Stimulated activated CD4-positive, alpha-beta T cell treated with anti-CD3 and anti-CD28 coated beads, Interleukin-15, amount 100 ng/mL, for 1 hour (primary cell): ENCODE results near the gene ECI2.
"Not testable (repeated sequence)": the region's sequence is repeated elsewhere in the genome, so short reads cannot be mapped to it uniquely, and the experiment has no call there.

ENCODE experiments used
- DNase-seq, 2 donors: peaks; one replicate each; pipeline ENCODE4 v3.0.0-alpha.2; 2020; ENCODE audit warnings: low read depth in 1 of 2, low spot score in 1 of 2

ECI2 gene

DNA sequence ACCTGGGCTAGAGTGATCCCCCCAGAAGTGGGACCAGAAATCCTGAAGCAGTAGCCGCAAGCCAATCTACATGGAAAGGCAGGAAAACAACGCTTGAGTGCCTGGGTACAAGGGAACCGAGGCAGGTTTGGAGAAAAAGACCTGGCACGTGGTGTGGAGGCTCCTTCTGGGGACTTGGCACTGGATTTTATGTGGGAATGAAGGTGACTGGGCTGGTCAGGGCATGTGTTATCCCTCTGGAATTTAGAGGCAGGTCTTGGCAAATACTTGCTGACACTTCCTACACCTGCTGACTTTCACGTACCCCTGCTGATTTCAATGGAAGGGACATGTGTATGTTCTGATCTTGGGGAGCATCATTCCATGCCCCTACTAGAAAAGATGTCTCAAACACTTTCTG is 31.4 kb downstream of the ECI2 start:
- DNase-seq, result no peak

DNA sequence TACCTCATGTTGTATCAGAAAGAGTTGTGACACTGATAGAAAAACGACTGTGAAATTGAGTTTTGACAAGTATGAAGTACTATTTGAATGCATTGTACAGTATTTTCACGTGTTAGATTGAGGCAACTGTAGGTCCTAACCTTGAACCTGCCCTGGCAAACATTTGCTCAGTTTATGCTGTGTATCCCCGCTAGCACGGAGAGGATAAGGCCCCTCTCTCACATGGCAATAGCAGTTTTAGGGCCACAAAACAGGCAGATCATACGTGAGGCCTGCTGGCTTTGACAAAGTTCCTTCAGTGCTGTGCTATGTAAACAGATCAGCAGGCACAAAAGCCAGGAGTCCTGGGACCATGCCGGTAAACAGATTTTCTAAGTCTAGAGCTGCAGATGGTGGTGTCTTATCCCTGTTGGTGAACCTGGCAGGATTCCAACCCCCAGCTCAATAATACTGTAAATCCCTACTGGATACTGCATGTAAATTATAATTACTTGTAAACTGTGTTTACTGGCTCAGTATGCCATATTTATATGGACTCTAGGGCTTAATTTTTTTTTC is 32.6 kb downstream of the ECI2 start:
- DNase-seq, result no peak

DNA sequence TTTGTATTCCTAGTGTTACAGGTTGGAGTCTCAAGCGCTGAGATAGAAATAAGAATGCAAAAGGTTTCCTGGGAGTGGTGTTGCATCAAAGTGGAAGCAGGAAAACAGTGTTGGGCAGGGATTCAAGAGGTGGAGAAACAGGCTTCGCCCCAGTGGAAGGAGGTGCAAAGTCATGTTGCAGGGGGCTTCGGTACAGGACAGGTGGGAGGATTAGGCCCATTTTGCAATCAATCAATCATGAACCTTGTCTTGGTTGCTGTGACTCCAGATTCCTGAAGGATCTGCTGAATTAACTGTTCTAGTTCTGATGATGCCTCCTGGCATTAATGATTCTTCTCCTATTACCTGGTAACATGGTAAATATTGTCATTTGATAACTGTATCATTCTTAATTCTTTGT is 34.1 kb downstream of the ECI2 start:
- DNase-seq, result no peak

DNA sequence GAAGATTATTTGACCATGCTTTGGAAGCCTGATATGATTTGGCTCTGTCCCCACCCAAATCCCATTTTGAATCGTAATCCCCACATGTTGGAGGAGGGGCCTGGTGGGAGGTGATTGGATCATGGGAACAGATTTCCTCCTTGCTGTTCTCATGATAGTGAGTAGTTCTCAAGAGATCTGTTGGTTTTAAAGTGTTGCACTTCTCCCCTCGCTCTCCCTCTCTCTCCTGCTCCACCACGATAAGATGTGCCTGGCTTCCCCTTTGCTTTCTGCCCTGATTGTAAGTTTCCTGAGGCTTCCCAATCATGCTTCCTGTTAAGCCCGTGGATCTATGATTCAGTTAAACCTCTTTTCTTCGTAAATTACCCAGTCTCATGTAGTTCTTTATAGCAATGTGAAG is 34.7 kb downstream of the ECI2 start:
- no peak for DNase-seq

DNA sequence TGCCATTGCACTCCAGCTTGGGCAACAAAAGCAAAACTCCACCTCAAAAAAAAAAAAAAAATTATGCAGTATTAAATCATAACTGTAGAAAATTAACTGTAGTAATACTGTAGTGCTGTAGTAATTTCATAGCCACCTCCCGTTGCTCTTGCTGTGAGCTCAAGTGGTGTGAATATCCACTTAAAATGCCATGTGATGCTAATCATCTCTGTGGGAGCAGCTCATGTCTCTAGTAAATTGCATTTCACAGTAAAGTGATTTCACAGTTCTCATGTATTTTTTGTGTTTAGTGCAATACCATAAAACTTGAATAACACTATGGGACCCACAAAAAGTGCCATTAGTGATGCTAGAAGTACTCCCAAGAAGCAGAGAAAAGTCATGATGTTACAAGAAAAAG is 42.1 kb downstream of the ECI2 start:
- no peak for DNase-seq

DNA sequence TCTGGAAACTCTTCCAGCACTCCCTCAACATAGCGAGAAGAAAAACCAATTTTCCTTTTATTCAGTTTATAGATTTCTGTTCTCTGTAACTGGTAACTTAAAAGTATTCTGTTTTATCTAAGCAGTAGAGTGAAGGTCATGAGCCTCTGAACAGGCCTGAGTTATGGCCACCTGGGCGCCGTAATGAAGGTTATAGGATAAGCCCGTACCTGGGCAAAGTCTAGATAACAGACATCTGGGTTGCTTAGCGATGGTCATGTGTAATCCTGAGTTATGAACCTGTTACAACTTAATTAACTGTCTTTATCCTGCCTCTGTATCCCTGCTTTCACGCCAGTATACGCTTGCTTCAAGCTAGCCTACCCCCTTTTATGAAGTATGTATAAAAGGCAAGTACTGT is 43.4 kb downstream of the ECI2 start:
- DNase-seq, result no peak

DNA sequence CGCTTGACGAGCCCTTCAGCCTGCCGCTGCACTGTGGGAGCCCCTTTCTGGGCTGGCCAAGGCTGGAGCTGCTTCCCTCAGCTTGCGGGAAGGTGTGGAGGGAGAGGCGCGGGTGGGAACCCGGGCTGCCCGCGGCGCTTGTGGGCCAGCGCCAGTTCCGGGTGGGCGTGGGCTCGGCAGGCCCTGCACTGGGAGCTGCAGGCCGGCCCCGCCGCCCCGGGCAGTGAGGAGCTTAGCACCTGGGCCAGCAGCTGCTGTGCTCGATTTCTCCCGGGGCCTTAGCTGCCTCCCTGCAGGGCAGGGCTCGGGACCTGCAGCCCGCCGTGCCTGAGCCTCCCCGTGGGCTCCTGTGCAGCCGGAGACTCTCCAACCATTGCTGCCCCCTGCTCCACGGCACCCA is 45.3 kb downstream of the ECI2 start:
- not testable (repeated sequence) for DNase-seq

DNA sequence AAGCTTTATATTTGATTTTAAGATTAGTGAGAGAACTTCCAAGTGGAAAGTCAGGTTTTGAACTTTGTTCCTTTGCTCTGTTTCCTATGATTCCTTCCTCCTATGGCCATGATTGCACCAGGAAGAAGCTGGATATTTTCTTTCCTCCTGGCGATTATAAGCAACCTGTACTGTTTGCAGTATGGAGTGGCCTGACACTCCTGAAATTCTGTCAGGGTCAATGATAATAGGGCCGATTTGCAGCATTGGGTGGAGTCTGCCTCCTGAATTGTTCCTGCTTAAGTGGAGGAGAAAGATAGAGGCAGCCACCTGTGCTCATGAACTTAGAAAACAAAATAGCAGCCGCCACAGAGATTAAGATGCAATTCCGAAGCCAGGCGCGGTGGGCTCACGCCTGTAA is 46.7 kb downstream of the ECI2 start:
- DNase-seq, result no peak

DNA sequence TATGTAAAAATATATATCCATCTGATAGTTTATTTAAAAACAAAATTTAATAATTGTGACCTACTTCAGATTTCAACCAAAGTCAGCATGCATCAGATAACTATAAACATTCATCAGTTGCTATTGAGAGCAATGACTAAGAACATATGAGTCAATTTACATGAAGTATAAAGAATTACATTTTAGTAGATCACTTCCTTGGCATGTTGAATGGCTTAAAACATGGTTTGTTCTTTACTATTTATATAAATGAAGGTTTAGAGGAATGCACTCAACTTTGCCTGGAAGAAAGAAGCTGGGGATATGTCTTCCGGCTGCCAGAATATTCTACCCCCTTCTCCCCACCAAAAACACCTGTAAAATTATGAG is 50.1 kb downstream of the ECI2 start:
- DNase-seq, result no peak

DNA sequence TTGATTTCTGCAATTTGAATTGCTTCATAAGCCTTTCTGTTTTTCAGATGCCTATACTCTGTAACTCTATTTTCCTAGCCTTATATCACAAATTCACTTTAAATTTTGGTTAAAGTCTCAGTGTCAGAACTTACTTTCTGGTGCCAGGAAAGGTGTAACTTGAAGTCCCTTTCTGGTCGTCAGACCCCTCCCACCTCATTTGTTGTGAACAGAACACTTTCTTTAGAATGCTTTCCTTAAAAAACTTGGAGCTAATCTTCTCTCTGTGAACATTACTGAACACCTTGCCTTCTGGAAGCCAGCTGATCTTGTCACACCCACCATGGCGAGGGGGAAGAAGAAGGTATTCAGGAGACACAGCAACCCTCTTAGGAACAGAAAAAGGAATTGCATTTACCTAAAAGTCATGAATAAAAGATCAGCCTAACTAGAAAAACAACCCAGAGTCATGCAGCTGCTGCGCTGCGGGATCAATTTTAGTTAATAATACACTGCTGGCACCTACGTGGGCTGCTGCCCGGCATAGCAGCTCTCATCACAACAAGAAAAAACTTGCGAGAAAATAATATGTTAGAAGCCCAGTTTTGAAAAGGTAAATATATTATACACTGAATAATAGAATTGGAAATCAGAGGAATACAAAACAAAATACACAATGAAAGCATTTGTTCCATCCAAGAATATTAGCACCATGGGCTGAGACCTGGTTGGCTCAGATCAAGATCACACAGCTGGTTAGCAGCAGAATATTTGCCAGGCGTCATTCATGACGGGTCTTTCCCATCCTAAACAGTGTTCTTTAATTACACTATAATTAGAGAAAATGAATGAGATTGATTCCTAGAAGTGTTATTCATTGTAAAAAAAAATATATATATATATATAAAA is 50.7 kb downstream of the ECI2 start:
- no peak for DNase-seq

DNA sequence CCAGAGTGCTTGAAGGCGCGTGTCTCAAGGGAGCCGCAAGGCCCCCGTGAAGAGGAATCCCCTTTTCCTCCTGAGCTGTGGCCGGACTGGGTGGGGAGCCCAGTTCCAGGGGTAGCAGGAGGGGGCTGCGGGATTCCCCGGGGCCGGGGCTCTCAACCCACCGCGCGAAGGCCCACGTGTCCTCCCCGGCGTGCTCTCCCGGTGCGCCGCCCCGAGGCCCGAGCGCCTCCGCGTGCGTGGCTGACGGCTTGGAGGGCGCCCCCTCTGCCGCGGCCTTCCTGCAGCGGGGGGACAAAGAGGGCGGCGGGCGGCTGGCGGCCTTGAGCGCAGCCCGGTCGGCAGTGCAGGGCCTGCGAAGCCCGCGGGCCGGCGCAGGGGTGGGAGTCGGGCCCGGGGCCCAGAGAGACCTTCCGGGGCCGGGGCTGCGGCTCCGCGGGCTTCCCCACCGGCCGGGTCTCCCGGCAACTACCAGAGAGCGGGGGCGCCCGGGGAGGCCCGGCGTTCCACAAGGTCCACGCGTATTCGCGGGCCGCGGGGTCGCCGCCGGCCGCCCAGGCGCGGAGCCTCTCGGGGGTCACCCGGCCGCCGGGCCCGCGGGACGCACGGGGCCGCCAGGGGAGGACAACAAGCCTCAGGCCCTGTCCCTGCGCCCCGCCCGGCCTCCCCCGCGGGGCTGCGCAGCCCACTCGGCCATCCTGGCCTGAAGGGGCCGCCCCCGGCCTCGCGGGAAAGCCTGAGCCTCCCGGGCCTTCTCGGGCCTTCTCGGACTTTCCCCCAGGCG is 56.5 kb downstream of the ECI2 start, which contains the start of gene FAM217A:
TSS of gene FAM217A (minus strand) at position 447 of the 781 bp plus-strand sequence. CDS start 1,723 bp downstream, outside the sequence.
- DNase-seq, result no peak

DNA sequence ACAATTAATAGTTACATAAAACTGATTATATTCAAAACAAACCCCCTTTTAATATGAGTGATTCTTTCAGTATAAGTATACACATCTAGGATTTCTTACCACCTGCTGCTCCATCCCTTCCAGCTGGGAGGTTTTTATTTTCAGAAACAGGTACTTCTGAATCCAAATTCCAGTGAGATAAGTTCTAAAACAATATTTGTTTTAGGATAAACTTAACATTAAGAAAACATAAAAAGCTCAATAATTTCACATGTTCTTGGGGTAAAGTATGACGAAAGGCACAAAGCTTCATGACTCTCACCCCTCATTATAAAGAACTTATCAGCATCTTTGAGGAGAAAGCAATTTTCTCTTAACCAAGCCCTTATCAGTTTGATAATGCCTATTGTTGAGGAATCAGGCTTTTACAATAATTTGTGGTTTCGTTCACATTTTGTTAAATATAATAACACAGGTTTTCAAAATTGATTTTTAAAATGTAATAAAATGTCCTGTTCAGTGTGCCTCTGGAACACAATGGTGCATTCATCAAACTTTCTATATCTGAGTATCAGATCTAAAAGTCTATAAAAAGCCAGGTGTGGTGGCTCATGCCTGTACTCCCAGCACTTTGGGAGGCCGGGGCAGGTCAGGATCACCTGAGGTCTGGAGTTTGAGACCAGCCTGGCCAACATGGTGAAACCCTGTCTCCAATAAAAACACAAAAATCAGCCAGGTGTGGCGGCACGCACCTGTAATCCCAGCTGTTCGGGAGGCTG is 60.7 kb downstream of the ECI2 start:
- no peak for DNase-seq

DNA sequence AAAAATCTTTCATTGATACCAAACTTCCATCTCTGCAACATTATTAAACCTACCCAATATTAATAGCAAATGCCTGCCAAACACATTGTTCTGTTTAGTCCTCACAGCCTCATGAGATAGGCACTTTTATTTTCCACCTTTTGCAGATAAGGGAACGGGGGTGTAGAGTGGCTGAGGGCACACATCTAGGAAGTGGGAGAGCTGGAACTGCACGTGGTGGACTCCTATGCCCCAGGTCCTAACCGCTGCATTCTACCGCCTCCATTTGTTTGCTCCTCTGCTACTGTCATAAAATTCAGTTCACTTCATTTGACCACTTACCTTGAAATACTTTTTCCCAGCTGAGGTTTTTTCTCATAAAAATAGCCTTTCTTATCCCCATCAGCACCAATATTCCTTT is 64.0 kb downstream of the ECI2 start:
- no peak for DNase-seq

DNA sequence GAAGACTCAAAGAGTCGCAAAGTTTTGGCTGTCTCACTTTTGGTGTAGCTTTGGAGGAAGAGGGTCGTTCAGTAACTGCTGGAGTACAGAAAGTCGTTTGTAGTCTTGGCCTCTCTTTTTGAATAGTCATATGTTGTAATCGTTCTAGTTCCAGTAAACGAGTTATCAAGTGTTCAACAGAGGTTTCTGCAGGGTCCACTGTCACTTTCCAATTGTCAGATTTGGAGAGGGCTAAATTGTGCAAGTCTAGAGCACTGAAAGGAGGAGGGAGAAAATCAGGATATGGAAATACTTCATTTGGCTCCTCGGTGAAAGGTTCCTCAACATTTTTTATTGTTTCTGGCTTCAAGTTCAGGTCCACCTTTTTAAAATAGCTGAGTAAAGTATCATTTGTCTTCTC is 66.2 kb downstream of the ECI2 start:
- no peak for DNase-seq

DNA sequence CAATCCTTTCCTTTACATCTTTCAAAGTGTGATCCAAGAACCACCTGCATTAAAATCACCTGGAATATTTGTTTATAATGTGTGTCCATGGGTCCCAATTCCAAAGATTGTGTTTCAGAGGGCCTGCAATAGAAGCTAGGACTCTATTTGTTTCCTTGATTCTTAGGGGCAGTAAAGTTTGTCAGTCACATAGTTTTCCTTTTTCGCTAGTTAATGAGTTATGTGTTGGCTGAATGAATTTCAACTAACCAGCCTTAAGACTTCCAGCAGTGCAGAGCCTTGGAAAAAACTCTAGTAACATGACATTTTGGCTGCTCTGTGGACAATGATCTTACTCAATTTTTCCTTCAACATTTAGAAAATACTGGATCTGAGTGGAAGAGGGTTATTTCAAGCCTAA is 67.7 kb downstream of the ECI2 start:
- no peak for DNase-seq

DNA sequence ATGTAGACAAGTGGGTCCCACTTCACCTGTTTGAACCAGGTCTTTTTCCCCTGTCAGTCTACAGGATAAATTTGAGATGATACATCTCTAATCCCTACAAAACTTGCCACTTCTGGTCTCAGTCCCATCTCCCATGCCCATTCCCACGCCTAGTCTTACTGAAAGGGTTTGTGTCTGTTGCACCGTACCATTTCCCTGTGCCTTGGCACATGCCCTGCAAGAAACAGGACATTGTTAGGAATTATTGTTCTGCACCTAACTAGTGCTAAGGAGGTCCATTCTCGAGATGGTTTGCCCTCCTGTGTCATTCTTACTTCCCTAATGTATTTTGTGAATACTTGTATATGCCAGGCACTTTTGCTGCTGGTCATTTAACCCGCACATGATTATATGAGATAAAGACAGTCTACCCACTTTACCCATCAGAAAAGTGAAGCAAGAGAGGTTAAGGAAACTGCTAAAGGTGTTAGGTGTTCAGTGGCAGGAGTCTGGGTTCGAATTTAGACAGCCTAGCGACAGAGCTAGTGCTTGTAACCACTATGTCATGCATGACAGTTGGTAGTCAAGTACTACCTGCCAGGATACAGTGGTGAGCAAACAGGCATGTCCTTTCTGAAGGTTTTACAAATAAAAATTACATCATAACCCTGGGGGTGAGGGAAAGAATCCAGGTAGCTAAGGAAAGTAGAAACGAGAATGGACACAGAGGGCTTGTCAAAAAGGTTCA is 69.2 kb downstream of the ECI2 start:
- DNase-seq, result no peak
